Measurements from ENCODE around the gene DLGAP1.

The DLGAP1 gene

DNA sequence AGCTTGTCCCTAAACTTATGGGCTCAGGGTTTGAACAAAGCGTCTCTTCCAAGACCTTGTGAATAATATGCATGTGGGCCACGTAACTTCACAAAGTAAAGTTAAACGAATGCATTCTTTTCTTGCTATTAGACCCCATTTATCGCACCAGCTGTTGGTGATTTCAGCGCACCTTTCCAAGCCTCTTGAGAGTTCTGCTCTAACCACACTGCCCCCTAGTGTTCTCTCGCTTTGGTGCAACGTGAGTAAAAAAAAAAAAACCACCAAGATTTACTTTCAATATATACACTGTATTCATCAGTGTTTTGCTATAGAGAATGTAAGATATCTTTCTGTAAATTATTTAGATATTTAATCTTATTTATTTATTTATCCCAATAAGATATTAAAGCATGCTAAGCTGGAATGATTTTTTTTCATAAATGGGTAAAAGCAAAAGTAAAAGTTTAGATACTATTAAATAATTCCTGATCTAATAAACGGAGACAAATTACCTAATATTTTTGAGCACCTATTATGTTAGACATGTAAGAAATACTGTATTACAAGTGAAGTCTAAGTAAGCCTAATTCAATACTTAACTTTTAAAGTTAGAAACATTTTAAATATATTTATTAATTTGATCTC lies 459.5 kb downstream of the DLGAP1 start:
- H3K4me3 ChIP-seq (ENCODE audit: insufficient read depth, low read depth, low read length, poor library complexity, severe bottlenecking): no peak overlapping the region
- H3K36me3 ChIP-seq (ENCODE audit: control insufficient read depth, insufficient read depth, low read length): no peaks in the 10 kb centered on the region
- H3K4me1 ChIP-seq (ENCODE audit: control insufficient read depth, insufficient read depth, low read length, poor library complexity, severe bottlenecking): no peaks in the 10 kb centered on the region
- no peaks in the 10 kb centered on the region for H3K9me3 ChIP-seq (ENCODE audit: control insufficient read depth, low read length)
- H3K27me3 ChIP-seq (replicated peaks; ENCODE audit: control insufficient read depth, insufficient read depth, low read length, poor library complexity, severe bottlenecking): no peaks in the 10 kb centered on the region
- no peak overlapping the region for H3K27ac ChIP-seq (ENCODE audit: insufficient read depth, low read length, poor library complexity, severe bottlenecking)
- DNase-seq: peak in 1 of 3 donors; percentile 25

GRCh38 chr18:3993941-3994687 lies 461.0 kb downstream of the DLGAP1 start:
- Histone ChIP-seq H3K4me1 (ENCODE audit: control insufficient read depth, insufficient read depth, low read length, poor library complexity, severe bottlenecking) (no peaks in the 10 kb centered on the region), H3K9me3 (ENCODE audit: control insufficient read depth, low read length) (no peaks in the 10 kb centered on the region), H3K4me3 (ENCODE audit: insufficient read depth, low read depth, low read length, poor library complexity, severe bottlenecking) (no peak overlapping the region), H3K27me3 (replicated peaks; ENCODE audit: control insufficient read depth, insufficient read depth, low read length, poor library complexity, severe bottlenecking) (no peaks in the 10 kb centered on the region), H3K36me3 (ENCODE audit: control insufficient read depth, insufficient read depth, low read length) (no peaks in the 10 kb centered on the region), H3K27ac (ENCODE audit: insufficient read depth, low read length, poor library complexity, severe bottlenecking) (no peak overlapping the region)
- no peak for DNase-seq

DNA sequence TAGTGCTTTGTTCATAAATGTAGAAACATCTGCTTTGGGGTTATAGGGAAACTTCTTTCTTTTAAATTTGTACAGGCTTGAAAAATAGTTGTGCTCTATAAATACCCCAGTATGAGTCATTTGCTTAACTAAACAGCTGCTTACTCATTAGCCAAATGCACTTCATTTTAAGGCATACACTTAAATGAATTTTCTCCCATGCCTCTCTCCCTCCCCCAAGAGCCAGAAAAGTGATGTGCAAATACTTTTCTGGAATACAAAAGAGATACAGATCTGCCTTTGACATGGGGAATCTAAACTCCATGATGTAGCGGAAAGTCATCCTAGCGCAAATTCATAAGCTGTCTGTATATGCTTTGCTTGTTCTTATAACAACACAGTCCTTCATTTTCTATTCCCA lies 469.4 kb downstream of the DLGAP1 start:
- Histone ChIP-seq H3K4me1 (ENCODE audit: control insufficient read depth, insufficient read depth, low read length, poor library complexity, severe bottlenecking) (no peaks in the 10 kb centered on the region), H3K4me3 (ENCODE audit: insufficient read depth, low read depth, low read length, poor library complexity, severe bottlenecking) (no peak overlapping the region), H3K27me3 (replicated peaks; ENCODE audit: control insufficient read depth, insufficient read depth, low read length, poor library complexity, severe bottlenecking) (no peaks in the 10 kb centered on the region), H3K9me3 (ENCODE audit: control insufficient read depth, low read length) (no peaks in the 10 kb centered on the region), H3K36me3 (ENCODE audit: control insufficient read depth, insufficient read depth, low read length) (no peaks in the 10 kb centered on the region), H3K27ac (ENCODE audit: insufficient read depth, low read length, poor library complexity, severe bottlenecking) (no peak overlapping the region)
- DNase-seq: no peak

DNA sequence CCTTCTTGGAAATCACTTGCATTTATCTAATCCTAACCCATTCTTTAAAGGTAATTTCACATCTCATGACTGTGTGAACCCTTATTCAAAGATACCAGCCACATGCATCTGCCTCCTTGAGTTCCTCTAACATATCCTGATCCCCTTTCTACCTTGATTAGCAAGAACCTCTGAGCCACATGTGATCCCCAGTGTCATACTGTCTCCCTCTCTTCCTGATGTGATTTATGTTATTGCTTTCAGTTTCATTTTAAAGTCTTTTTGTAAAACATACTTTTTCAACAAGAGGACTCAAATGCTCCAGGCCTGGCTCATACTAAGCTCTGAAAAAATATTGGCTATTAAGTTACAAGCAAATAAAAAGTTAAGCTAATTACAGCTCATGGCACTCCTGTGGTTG lies 470.1 kb downstream of the DLGAP1 start:
- H3K9me3 ChIP-seq (ENCODE audit: control insufficient read depth, low read length): no peaks in the 10 kb centered on the region
- no peaks in the 10 kb centered on the region for H3K27me3 ChIP-seq (replicated peaks; ENCODE audit: control insufficient read depth, insufficient read depth, low read length, poor library complexity, severe bottlenecking)
- no peak overlapping the region for H3K4me3 ChIP-seq (ENCODE audit: insufficient read depth, low read depth, low read length, poor library complexity, severe bottlenecking)
- DNase-seq: no peak
- no peaks in the 10 kb centered on the region for H3K36me3 ChIP-seq (ENCODE audit: control insufficient read depth, insufficient read depth, low read length)
- no peak overlapping the region for H3K27ac ChIP-seq (ENCODE audit: insufficient read depth, low read length, poor library complexity, severe bottlenecking)
- no peaks in the 10 kb centered on the region for H3K4me1 ChIP-seq (ENCODE audit: control insufficient read depth, insufficient read depth, low read length, poor library complexity, severe bottlenecking)

GRCh38 chr18:3984163-3984757 lies 470.8 kb downstream of the DLGAP1 start:
- DNase-seq: no peak
- Histone ChIP-seq H3K27ac (ENCODE audit: insufficient read depth, low read length, poor library complexity, severe bottlenecking) (no peak overlapping the region), H3K27me3 (replicated peaks; ENCODE audit: control insufficient read depth, insufficient read depth, low read length, poor library complexity, severe bottlenecking) (no peaks in the 10 kb centered on the region), H3K4me1 (ENCODE audit: control insufficient read depth, insufficient read depth, low read length, poor library complexity, severe bottlenecking) (no peaks in the 10 kb centered on the region), H3K36me3 (ENCODE audit: control insufficient read depth, insufficient read depth, low read length) (no peaks in the 10 kb centered on the region), H3K4me3 (ENCODE audit: insufficient read depth, low read depth, low read length, poor library complexity, severe bottlenecking) (no peak overlapping the region), H3K9me3 (ENCODE audit: control insufficient read depth, low read length) (no peaks in the 10 kb centered on the region)

DNA sequence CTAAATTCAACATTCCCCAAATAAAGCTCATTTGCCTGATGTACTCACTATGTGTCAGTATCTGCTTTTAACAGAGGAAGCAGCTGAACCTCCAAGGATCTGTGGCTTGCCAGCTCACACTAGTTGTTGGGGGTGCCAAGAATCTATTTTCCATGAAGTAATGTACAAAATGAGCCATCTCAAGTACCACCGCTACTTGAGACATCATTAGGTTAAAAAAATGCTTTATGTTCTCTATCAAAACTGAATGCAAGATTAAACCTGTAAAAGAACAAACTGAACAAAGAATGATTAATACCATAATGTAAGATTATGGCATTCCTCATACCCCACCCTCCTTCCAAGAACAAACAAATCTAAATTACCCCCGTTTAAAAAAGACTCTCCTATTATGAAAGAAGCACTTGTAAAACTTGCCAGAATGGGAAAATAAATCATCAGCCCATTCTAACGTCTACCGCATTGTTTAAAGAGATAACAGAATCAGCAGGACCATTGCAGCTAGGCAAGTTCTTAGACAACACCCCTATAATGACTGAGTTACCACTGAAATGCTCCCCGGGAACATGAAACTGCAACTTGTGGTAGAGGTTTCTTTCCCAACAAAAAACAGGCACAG lies 471.6 kb downstream of the DLGAP1 start:
- no peak overlapping the region for H3K27ac ChIP-seq (ENCODE audit: insufficient read depth, low read length, poor library complexity, severe bottlenecking)
- no peaks in the 10 kb centered on the region for H3K9me3 ChIP-seq (ENCODE audit: control insufficient read depth, low read length)
- H3K27me3 ChIP-seq (replicated peaks; ENCODE audit: control insufficient read depth, insufficient read depth, low read length, poor library complexity, severe bottlenecking): no peaks in the 10 kb centered on the region
- no peak for DNase-seq
- H3K36me3 ChIP-seq (ENCODE audit: control insufficient read depth, insufficient read depth, low read length): no peaks in the 10 kb centered on the region
- no peak overlapping the region for H3K4me3 ChIP-seq (ENCODE audit: insufficient read depth, low read depth, low read length, poor library complexity, severe bottlenecking)
- no peaks in the 10 kb centered on the region for H3K4me1 ChIP-seq (ENCODE audit: control insufficient read depth, insufficient read depth, low read length, poor library complexity, severe bottlenecking)

- H3K36me3 ChIP-seq (ENCODE audit: control insufficient read depth, insufficient read depth, low read length): no peaks in the 10 kb centered on the region
- no peaks in the 10 kb centered on the region for H3K9me3 ChIP-seq (ENCODE audit: control insufficient read depth, low read length)
- H3K27ac ChIP-seq (ENCODE audit: insufficient read depth, low read length, poor library complexity, severe bottlenecking): no peak overlapping the region
- no peak overlapping the region for H3K4me3 ChIP-seq (ENCODE audit: insufficient read depth, low read depth, low read length, poor library complexity, severe bottlenecking)
- no peak for DNase-seq
- H3K27me3 ChIP-seq (replicated peaks; ENCODE audit: control insufficient read depth, insufficient read depth, low read length, poor library complexity, severe bottlenecking): no peaks in the 10 kb centered on the region
- no peaks in the 10 kb centered on the region for H3K4me1 ChIP-seq (ENCODE audit: control insufficient read depth, insufficient read depth, low read length, poor library complexity, severe bottlenecking)
These were observed 472.6 kb downstream of the DLGAP1 start for GRCh38 chr18:3982541-3982940.

- no peak for DNase-seq
- Histone ChIP-seq H3K9me3 (ENCODE audit: control insufficient read depth, low read length) (no peaks in the 10 kb centered on the region), H3K4me1 (ENCODE audit: control insufficient read depth, insufficient read depth, low read length, poor library complexity, severe bottlenecking) (no peaks in the 10 kb centered on the region), H3K27me3 (replicated peaks; ENCODE audit: control insufficient read depth, insufficient read depth, low read length, poor library complexity, severe bottlenecking) (no peaks in the 10 kb centered on the region), H3K27ac (ENCODE audit: insufficient read depth, low read length, poor library complexity, severe bottlenecking) (no peak overlapping the region), H3K36me3 (ENCODE audit: control insufficient read depth, insufficient read depth, low read length) (no peaks in the 10 kb centered on the region), H3K4me3 (ENCODE audit: insufficient read depth, low read depth, low read length, poor library complexity, severe bottlenecking) (no peak overlapping the region)
These were observed 476.1 kb downstream of the DLGAP1 start for GRCh38 chr18:3979024-3979423.

DNA sequence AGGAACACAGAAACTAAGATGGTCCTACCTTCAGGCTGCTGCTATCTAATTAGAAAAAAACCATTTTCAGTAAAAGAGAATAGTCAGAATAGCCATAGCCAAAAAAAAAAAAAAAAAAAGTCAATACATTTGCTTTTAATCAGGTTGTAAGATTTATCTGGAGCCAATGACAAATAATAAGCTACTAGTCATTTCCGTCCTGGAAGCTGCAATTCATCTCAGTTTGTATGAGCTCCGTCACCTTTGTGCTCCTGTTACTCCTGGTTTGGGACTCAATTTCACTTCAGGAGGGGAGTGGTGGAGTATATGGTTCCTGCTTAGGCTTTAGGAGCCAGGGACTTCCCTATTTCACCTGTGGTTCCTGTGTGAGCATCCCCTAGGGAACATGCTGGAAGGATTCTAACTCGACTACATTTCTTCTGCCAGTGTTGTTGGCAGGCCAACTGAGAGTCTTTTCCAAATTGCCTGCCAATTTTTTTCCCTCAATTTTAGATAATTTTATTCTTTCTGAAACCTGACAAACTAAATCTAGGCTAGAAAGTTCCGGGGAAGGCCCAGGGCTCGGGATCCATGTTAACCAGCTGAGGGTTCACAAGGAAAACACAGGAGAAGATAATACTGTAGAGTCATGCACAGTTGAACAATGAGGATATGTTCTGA lies 481.8 kb downstream of the DLGAP1 start:
- Histone ChIP-seq H3K4me3 (ENCODE audit: insufficient read depth, low read depth, low read length, poor library complexity, severe bottlenecking) (no peak overlapping the region), H3K27ac (ENCODE audit: insufficient read depth, low read length, poor library complexity, severe bottlenecking) (no peak overlapping the region), H3K9me3 (ENCODE audit: control insufficient read depth, low read length) (no peaks in the 10 kb centered on the region), H3K4me1 (ENCODE audit: control insufficient read depth, insufficient read depth, low read length, poor library complexity, severe bottlenecking) (no peaks in the 10 kb centered on the region), H3K36me3 (ENCODE audit: control insufficient read depth, insufficient read depth, low read length) (no peaks in the 10 kb centered on the region), H3K27me3 (replicated peaks; ENCODE audit: control insufficient read depth, insufficient read depth, low read length, poor library complexity, severe bottlenecking) (no peaks in the 10 kb centered on the region)
- no peak for DNase-seq

Data from effector memory CD4-positive, alpha-beta T cell (primary cell).